Parathyroid adenoma (tissue), 2 donors: ENCODE measurements around the gene NCOA3.

Source experiments
- H2AFZ ChIP-seq: fragments of 300-600 bp; sonication (generic); one replicate; pipeline ENCODE4 v1.7.0; 2017; ENCODE audit warnings: antibody characterized with exemption, mild to moderate bottlenecking
- H3K27ac ChIP-seq: fragments of 300-600 bp; sonication (generic); one replicate; pipeline ENCODE4 v1.7.0; 2017
- H3K27me3 ChIP-seq: fragments of 300-600 bp; sonication (generic); one replicate; pipeline ENCODE4 v1.7.0; 2017; ENCODE audit warnings: low read length; ENCODE audit not compliant: control insufficient read depth, insufficient read depth
- H3K36me3 ChIP-seq: fragments of 300-600 bp; sonication (generic); one replicate; pipeline ENCODE4 v1.7.0; 2017; ENCODE audit warnings: low read length; ENCODE audit not compliant: control insufficient read depth, insufficient read depth
- H3K4me1 ChIP-seq: fragments of 300-600 bp; sonication (generic); one replicate; pipeline ENCODE4 v1.7.0; 2017; ENCODE audit warnings: control low read depth
- H3K4me2 ChIP-seq: fragments of 300-600 bp; sonication (generic); one replicate; pipeline ENCODE4 v1.7.0; 2017; ENCODE audit warnings: low read length
- H3K4me3 ChIP-seq: fragments of 300-600 bp; sonication (generic); one replicate; pipeline ENCODE4 v1.7.0; 2017; ENCODE audit warnings: low read depth, low read length
- H3K79me2 ChIP-seq: fragments of 300-600 bp; sonication (generic); one replicate; pipeline ENCODE4 v1.7.0; 2017; ENCODE audit warnings: control low read depth
- H3K9ac ChIP-seq: fragments of 300-600 bp; sonication (generic); one replicate; pipeline ENCODE4 v1.7.0; 2017; ENCODE audit warnings: mild to moderate bottlenecking
- H3K9me3 ChIP-seq: fragments of 300-600 bp; sonication (generic); one replicate; pipeline ENCODE4 v1.7.0; 2017; ENCODE audit warnings: low read length; ENCODE audit not compliant: control insufficient read depth
- CTCF ChIP-seq: fragments of 300-600 bp; sonication (generic); IDR thresholded peaks from one replicate; pipeline ENCODE4 v1.7.0; 2017; ENCODE audit warnings: antibody characterized with exemption, mild to moderate bottlenecking
- donor health status: primary hyperparathyroidism.

The NCOA3 gene

GRCh38 chr20:47475419-47476044 lies 26.2 kb upstream of the NCOA3 start:
- H3K4me2 ChIP-seq = no peak overlapping the region

GRCh38 chr20:47476452-47476851 lies 25.2 kb upstream of the NCOA3 start:
- no peak overlapping the region for H2AFZ ChIP-seq
- H3K27ac ChIP-seq = no peak overlapping the region
- H3K36me3 ChIP-seq = no peaks in the 10 kb centered on the region
- H3K9ac ChIP-seq = no peak overlapping the region
- H3K79me2 ChIP-seq = no peaks in the 10 kb centered on the region
- no peak for TF ChIP-seq CTCF
- no peaks in the 10 kb centered on the region for H3K27me3 ChIP-seq
- H3K4me1 ChIP-seq = no peaks in the 10 kb centered on the region
- H3K4me3 ChIP-seq = no peak overlapping the region
- H3K4me2 ChIP-seq = no peak overlapping the region
- H3K9me3 ChIP-seq = no peaks in the 10 kb centered on the region

More at GRCh38 chr20:47475419-47476044, 26.2 kb upstream of the NCOA3 start:
- no peaks in the 10 kb centered on the region for H3K79me2 ChIP-seq
- no peaks in the 10 kb centered on the region for H3K4me1 ChIP-seq
- TF ChIP-seq CTCF = no peak
- H3K27ac ChIP-seq = no peak overlapping the region
- no peaks in the 10 kb centered on the region for H3K36me3 ChIP-seq
- no peaks in the 10 kb centered on the region for H3K9me3 ChIP-seq
- H2AFZ ChIP-seq = no peak overlapping the region
- no peak overlapping the region for H3K9ac ChIP-seq
- H3K27me3 ChIP-seq = no peaks in the 10 kb centered on the region
- no peak overlapping the region for H3K4me3 ChIP-seq

GRCh38 chr20:47479093-47479492 lies 22.6 kb upstream of the NCOA3 start:
- H3K4me1 ChIP-seq = no peaks in the 10 kb centered on the region
- no peaks in the 10 kb centered on the region for H3K36me3 ChIP-seq
- H3K79me2 ChIP-seq = no peaks in the 10 kb centered on the region
- H3K9me3 ChIP-seq = no peaks in the 10 kb centered on the region
- H3K27ac ChIP-seq = no peak overlapping the region
- H2AFZ ChIP-seq = no peak overlapping the region
- no peak overlapping the region for H3K9ac ChIP-seq
- no peak overlapping the region for H3K4me3 ChIP-seq
- H3K4me2 ChIP-seq = no peak overlapping the region
- no peaks in the 10 kb centered on the region for H3K27me3 ChIP-seq
- no peak for TF ChIP-seq CTCF

- no peak for TF ChIP-seq CTCF
- no peaks in the 10 kb centered on the region for H3K4me1 ChIP-seq
- no peaks in the 10 kb centered on the region for H3K27me3 ChIP-seq
- H2AFZ ChIP-seq = no peak overlapping the region
- H3K27ac ChIP-seq = no peak overlapping the region
- H3K79me2 ChIP-seq = no peaks in the 10 kb centered on the region
- H3K4me2 ChIP-seq = no peak overlapping the region
- no peak overlapping the region for H3K9ac ChIP-seq
- H3K9me3 ChIP-seq = no peaks in the 10 kb centered on the region
- no peak overlapping the region for H3K4me3 ChIP-seq
- no peaks in the 10 kb centered on the region for H3K36me3 ChIP-seq
Observed at GRCh38 chr20:47479506-47479905, 22.2 kb upstream of the NCOA3 start.

GRCh38 chr20:47480239-47480638 lies 21.4 kb upstream of the NCOA3 start:
- no peak overlapping the region for H3K27ac ChIP-seq

More at GRCh38 chr20:47480239-47480638, 21.4 kb upstream of the NCOA3 start:
- Histone ChIP-seq H3K4me3 (no peak overlapping the region), H3K36me3 (no peaks in the 10 kb centered on the region), H3K79me2 (no peaks in the 10 kb centered on the region), H3K9ac (no peak overlapping the region), H2AFZ (no peak overlapping the region), H3K27me3 (no peaks in the 10 kb centered on the region), H3K4me2 (no peak overlapping the region), H3K9me3 (no peaks in the 10 kb centered on the region), H3K4me1 (no peaks in the 10 kb centered on the region)
- no peak for TF ChIP-seq CTCF
